ENCODE data around the gene CDK5. TPM values are rescaled to one million over a fixed set of nuclear protein-coding genes. Genes with fewer than 3 reads are reported as not detected.

Gene CDK5
- total and polyA plus RNA-seq, 9 of the 15 experiments (the other 6 are each of a cell fraction or from before 2014, with no cell fraction given) = 3.2 to 38.0 (median 27.5) TPM

DNA sequence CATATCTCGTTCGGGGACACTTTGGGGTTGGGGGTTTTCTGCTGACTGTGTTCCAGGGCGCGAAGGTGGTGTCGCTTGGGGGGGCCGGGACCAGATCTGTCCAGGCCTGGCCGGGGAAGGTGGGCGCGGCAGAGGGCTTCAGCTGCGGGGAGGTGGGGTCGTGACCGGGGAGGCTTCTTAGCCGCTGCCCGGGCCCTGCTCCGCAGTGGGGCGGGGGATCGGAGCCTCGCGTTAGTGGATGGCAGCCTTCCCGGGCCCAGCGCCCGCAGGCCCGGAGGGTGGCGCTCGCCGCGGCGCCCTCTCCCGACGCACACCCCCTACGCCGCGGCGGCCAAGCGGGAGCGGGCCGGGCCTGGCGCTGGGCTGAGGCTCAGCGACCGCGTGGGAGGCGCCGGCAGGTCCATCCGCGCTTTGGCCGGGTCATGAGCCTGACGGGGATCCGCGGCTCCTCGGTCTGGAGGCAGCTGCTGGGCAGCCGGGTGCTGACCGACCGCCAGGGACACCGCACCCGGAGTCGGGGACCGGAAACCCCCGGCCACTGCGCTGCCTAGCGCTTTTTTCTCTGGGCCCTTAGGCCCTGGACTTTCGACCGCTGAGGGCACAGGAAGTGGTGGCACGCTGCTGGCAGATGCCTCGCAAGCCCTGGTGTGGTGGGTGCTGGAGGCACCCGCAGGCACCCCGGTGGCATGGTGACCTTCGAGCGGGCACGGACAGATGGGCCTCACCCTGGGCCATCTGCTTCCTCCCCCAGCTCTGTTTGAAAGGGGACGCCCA lies 29.7 kb upstream of the CDK5 start (continued):
- TF ChIP-seq, protein P1, sequence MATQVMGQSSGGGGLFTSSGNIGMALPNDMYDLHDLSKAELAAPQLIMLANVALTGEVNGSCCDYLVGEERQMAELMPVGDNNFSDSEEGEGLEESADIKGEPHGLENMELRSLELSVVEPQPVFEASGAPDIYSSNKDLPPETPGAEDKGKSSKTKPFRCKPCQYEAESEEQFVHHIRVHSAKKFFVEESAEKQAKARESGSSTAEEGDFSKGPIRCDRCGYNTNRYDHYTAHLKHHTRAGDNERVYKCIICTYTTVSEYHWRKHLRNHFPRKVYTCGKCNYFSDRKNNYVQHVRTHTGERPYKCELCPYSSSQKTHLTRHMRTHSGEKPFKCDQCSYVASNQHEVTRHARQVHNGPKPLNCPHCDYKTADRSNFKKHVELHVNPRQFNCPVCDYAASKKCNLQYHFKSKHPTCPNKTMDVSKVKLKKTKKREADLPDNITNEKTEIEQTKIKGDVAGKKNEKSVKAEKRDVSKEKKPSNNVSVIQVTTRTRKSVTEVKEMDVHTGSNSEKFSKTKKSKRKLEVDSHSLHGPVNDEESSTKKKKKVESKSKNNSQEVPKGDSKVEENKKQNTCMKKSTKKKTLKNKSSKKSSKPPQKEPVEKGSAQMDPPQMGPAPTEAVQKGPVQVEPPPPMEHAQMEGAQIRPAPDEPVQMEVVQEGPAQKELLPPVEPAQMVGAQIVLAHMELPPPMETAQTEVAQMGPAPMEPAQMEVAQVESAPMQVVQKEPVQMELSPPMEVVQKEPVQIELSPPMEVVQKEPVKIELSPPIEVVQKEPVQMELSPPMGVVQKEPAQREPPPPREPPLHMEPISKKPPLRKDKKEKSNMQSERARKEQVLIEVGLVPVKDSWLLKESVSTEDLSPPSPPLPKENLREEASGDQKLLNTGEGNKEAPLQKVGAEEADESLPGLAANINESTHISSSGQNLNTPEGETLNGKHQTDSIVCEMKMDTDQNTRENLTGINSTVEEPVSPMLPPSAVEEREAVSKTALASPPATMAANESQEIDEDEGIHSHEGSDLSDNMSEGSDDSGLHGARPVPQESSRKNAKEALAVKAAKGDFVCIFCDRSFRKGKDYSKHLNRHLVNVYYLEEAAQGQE (IDR thresholded peaks at IDR 0.05; ENCODE audit: borderline replicate concordance) = peak; percentile 49; the same call in 1 of the 2 replicates
- TF ChIP-seq, protein P1 (CRISPR knock-in tag; IDR thresholded peaks at IDR 0.05; ENCODE audit: low read depth) = 0 out of 2 replicates have a peak, but pooled peaks have one; percentile 12
- TF ChIP-seq ZNF146 (CRISPR knock-in tag; IDR thresholded peaks at IDR 0.05; ENCODE audit: unreplicated experiment) (no peak), GATAD2A (IDR thresholded peaks at IDR 0.05) (0 out of 2 replicates have a peak, but pooled peaks have one; percentile 43), POLR2B (IDR thresholded peaks at IDR 0.05; ENCODE audit: low read depth, partially characterized antibody) (no peak), PTTG1 (tag; IDR thresholded peaks at IDR 0.05; ENCODE audit: low read depth) (no peak), ZBTB7A (IDR thresholded peaks at IDR 0.05; ENCODE audit: borderline replicate concordance, control insufficient read depth, low read depth, low read length) (peak; percentile 64; the same call in 1 of the 2 replicates), RCOR1 (IDR thresholded peaks at IDR 0.05; ENCODE audit: borderline replicate concordance in 1 of 2, low read depth in 2 of 2, low read length in 2 of 2) (peak in 1 of 2 experiments; percentile 44; a peak in 2 of 4 replicates), CBX8 (IDR thresholded peaks at IDR 0.05; ENCODE audit: borderline replicate concordance, extremely low read depth, low read depth, low read length, poor library complexity, severe bottlenecking) (no peak), MYBL2 (IDR thresholded peaks at IDR 0.05; ENCODE audit: low read depth) (no peak), MYBL2 (CRISPR knock-in tag; IDR thresholded peaks at IDR 0.05; ENCODE audit: borderline replicate concordance) (no peak)
- TF ChIP-seq, protein P2, sequence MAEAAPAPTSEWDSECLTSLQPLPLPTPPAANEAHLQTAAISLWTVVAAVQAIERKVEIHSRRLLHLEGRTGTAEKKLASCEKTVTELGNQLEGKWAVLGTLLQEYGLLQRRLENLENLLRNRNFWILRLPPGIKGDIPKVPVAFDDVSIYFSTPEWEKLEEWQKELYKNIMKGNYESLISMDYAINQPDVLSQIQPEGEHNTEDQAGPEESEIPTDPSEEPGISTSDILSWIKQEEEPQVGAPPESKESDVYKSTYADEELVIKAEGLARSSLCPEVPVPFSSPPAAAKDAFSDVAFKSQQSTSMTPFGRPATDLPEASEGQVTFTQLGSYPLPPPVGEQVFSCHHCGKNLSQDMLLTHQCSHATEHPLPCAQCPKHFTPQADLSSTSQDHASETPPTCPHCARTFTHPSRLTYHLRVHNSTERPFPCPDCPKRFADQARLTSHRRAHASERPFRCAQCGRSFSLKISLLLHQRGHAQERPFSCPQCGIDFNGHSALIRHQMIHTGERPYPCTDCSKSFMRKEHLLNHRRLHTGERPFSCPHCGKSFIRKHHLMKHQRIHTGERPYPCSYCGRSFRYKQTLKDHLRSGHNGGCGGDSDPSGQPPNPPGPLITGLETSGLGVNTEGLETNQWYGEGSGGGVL (CRISPR knock-in tag; IDR thresholded peaks at IDR 0.05) = no peak
- TF ChIP-seq, protein P3, sequence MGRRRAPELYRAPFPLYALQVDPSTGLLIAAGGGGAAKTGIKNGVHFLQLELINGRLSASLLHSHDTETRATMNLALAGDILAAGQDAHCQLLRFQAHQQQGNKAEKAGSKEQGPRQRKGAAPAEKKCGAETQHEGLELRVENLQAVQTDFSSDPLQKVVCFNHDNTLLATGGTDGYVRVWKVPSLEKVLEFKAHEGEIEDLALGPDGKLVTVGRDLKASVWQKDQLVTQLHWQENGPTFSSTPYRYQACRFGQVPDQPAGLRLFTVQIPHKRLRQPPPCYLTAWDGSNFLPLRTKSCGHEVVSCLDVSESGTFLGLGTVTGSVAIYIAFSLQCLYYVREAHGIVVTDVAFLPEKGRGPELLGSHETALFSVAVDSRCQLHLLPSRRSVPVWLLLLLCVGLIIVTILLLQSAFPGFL (CRISPR knock-in tag; IDR thresholded peaks at IDR 0.05) = no peak
- TF ChIP-seq, protein P4, sequence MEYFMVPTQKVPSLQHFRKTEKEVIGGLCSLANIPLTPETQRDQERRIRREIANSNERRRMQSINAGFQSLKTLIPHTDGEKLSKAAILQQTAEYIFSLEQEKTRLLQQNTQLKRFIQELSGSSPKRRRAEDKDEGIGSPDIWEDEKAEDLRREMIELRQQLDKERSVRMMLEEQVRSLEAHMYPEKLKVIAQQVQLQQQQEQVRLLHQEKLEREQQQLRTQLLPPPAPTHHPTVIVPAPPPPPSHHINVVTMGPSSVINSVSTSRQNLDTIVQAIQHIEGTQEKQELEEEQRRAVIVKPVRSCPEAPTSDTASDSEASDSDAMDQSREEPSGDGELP (CRISPR knock-in tag; IDR thresholded peaks at IDR 0.05; ENCODE audit: borderline replicate concordance) = peak; percentile 61; the same call in 1 of the 2 replicates

Data from K562 (cell line).